Measurements from ENCODE around the gene TTC9.

DNA sequence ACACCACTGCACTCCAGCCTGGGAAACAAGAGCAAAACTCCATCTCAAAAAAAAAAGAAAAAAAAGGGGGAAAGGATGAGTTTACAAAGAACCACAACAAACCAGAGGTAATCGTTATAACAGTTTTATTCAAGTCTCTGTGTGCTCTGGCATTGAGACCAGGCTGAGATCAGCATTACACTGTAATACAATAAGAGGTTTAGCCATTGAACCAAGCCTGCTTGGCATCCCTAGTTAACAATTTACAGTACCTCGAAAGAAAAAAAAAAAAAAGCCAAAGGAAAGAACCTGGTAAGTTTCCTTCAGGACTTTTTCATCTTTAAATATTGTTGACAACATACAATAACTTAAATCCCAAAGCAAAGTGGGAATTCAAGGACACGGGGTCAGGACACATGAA lies 80.7 kb downstream of the TTC9 start:
- TF ChIP-seq, protein P1, sequence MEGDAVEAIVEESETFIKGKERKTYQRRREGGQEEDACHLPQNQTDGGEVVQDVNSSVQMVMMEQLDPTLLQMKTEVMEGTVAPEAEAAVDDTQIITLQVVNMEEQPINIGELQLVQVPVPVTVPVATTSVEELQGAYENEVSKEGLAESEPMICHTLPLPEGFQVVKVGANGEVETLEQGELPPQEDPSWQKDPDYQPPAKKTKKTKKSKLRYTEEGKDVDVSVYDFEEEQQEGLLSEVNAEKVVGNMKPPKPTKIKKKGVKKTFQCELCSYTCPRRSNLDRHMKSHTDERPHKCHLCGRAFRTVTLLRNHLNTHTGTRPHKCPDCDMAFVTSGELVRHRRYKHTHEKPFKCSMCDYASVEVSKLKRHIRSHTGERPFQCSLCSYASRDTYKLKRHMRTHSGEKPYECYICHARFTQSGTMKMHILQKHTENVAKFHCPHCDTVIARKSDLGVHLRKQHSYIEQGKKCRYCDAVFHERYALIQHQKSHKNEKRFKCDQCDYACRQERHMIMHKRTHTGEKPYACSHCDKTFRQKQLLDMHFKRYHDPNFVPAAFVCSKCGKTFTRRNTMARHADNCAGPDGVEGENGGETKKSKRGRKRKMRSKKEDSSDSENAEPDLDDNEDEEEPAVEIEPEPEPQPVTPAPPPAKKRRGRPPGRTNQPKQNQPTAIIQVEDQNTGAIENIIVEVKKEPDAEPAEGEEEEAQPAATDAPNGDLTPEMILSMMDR (IDR thresholded peaks at IDR 0.05): no peak
- TF ChIP-seq POLR2A (IDR thresholded peaks at IDR 0.05): no peak

Measured in esophagus squamous epithelium (tissue), 4 donors.